Vagina (tissue), 2 donors: ENCODE results near the gene UBN1.

Experiments
- CTCF ChIP-seq, 3 experiments: fragments of 450-650 bp in 2 of 3; fragments of 200-600 bp in 1 of 3; sonication (generic) in 1 of 3; IDR thresholded peaks; one replicate each; pipeline ENCODE4 v1.5.1; 2017 to 2019; ENCODE audit warnings: antibody characterized with exemption in 3 of 3, mild to moderate bottlenecking in 2 of 3, moderate library complexity in 2 of 3
- POLR2AphosphoS5 ChIP-seq, 2 donors: sonication (generic); formaldehyde crosslinking; IDR thresholded peaks; one replicate each; pipeline ENCODE4 v1.9.0; 2017; ENCODE audit warnings: antibody characterized with exemption in 2 of 2, mild to moderate bottlenecking in 2 of 2, low read depth in 1 of 2; ENCODE audit not compliant: insufficient read depth in 1 of 2

- TF ChIP-seq CTCF (IDR thresholded peaks at IDR 0.05), result no peak
- no peak for TF ChIP-seq POLR2AphosphoS5 (IDR thresholded peaks at IDR 0.05; ENCODE audit: insufficient read depth in 1 of 2, low read depth in 1 of 2)
These were observed 80.4 kb downstream of the UBN1 start for GRCh38 chr16:4927661-4928060.
